Ishikawa (cell line): Measurements from ENCODE around the gene ANKRD27.
A peak's percentile ranks its signal among the peaks of the same experiment; 100 is the strongest.

Source experiments
- CEBPB ChIP-seq: IDR thresholded peaks from 2 replicates; pipeline ENCODE4 v1.6.1; 2012
- CREB1 ChIP-seq: IDR thresholded peaks from 2 replicates; pipeline ENCODE4 v1.6.1; 2012; ENCODE audit warnings: low read depth
- EGR1 ChIP-seq: IDR thresholded peaks from 2 replicates; pipeline ENCODE4 v1.6.1; 2012
- EP300 ChIP-seq: IDR thresholded peaks from 2 replicates; pipeline ENCODE4 v1.6.1; 2012; ENCODE audit warnings: borderline replicate concordance
- FOXM1 ChIP-seq: IDR thresholded peaks from 2 replicates; pipeline ENCODE4 v1.6.1; 2012; ENCODE audit warnings: low read depth, borderline replicate concordance
- NFIC ChIP-seq: IDR thresholded peaks from 2 replicates; pipeline ENCODE4 v1.6.1; 2012
- RAD21 ChIP-seq: IDR thresholded peaks from 2 replicates; pipeline ENCODE4 v1.6.1; 2012; ENCODE audit warnings: low read depth
- TAF1 ChIP-seq: IDR thresholded peaks from 2 replicates; pipeline ENCODE4 v1.6.1; 2012; ENCODE audit warnings: low read depth, mild to moderate bottlenecking
- TCF12 ChIP-seq: IDR thresholded peaks from 2 replicates; pipeline ENCODE4 v1.6.1; 2012; ENCODE audit warnings: low read depth
- TEAD4 ChIP-seq: IDR thresholded peaks from 2 replicates; pipeline ENCODE4 v1.6.1; 2012
- YY1 ChIP-seq: IDR thresholded peaks from 2 replicates; pipeline ENCODE4 v1.6.1; 2012; ENCODE audit warnings: low read depth
- ZBTB7A ChIP-seq: IDR thresholded peaks from 2 replicates; pipeline ENCODE4 v1.6.1; 2012; ENCODE audit warnings: low read depth
- TF ChIP-seq, protein P1 (sequence below): IDR thresholded peaks from 2 replicates; pipeline ENCODE4 v1.6.1; 2012
- TF ChIP-seq, protein P2 (sequence below): IDR thresholded peaks from 2 replicates; pipeline ENCODE4 v1.6.1; 2012
- TF ChIP-seq, protein P3 (sequence below): IDR thresholded peaks from 2 replicates; pipeline ENCODE4 v1.6.1; 2012; ENCODE audit warnings: low read depth, mild to moderate bottlenecking

ANKRD27 gene

DNA sequence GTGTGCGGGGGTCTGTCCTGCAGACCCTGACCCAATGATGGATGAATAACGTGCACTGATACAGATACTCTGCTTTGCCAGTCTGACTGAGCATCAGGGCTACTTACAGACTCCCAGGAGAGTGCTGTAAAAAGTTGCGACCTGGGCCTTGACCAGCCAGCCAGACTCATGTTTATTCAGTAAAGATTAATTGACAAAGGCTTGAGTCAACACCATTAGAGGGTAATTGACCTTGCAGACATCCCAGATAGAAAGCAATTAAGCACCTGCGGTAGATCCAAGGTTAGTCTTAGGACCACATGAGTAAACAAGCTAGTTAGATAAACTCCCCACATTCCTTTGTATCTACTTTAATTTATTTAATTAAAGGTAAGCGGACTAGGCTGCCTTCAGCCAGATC lies 27.0 kb upstream of the ANKRD27 start:
- TF ChIP-seq CREB1 = no peak
- no peak for TF ChIP-seq CEBPB

DNA sequence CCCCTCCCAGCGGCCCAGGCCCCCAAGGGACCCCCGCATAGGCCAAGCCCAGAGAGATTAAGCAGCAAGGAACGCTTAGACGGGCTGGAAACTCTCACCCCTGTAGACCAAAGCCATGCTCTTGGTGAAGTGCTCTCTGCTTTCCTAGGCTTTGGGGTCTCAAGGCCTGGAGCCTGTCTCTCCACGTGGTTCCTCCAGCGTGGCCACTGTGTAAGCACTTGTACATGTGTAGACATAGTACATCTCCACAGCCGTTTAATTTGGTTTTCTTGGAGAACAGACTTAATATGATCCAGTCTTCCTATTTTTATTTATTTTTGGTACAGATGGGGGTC lies 17.7 kb upstream of the ANKRD27 start:
- TF ChIP-seq NFIC = no peak

DNA sequence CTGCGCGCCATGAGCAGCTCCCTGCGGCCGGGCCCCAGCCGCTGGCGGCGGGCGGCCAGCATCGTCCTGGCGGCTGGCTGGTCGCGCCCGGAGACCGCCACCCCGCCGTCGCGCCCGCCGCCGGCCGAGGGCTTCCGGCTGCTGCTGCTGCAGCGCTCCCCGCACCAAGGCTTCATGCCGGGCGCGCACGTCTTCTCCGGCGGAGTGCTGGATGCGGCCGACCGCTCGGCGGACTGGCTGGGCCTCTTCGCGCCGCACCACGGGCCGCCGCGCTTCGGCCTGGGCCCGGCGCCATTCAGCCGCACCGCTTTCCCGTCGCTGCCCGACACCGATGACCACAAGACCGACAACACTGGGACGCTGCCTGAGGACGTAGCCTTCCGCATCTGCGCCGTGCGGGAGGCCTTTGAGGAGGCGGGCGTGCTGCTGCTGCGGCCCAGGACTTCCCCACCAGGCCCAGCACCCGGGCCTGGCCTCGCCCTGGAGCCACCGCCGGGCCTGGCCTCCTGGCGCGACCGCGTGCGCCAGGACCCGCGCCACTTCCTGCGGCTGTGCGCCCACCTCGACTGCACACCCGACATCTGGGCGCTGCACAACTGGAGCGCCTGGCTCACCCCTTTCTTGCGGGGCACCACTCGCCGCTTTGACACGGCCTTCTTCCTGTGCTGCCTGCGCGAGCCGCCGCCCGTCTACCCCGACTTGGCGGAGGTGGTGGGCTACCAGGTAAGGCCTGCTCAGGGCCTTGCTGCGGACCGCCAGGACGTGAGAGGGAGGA lies 17.2 kb upstream of the ANKRD27 start:
- TF ChIP-seq NFIC = no peak
- 0 out of 2 replicates have a peak, but pooled peaks have one; percentile 25 for TF ChIP-seq EGR1
- TF ChIP-seq CREB1 = no peak
- no peak for TF ChIP-seq EP300
- TF ChIP-seq RAD21 = no peak
- no peak for TF ChIP-seq TEAD4
- TF ChIP-seq ZBTB7A = peak; percentile 55
- TF ChIP-seq, protein P1, sequence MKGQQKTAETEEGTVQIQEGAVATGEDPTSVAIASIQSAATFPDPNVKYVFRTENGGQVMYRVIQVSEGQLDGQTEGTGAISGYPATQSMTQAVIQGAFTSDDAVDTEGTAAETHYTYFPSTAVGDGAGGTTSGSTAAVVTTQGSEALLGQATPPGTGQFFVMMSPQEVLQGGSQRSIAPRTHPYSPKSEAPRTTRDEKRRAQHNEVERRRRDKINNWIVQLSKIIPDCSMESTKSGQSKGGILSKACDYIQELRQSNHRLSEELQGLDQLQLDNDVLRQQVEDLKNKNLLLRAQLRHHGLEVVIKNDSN = no peak
- TF ChIP-seq, protein P2, sequence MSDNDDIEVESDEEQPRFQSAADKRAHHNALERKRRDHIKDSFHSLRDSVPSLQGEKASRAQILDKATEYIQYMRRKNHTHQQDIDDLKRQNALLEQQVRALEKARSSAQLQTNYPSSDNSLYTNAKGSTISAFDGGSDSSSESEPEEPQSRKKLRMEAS = peak; percentile 76; the same call in 1 of the 2 replicates
- TF ChIP-seq FOXM1 = no peak
- 0 out of 2 replicates have a peak, but pooled peaks have one; percentile 14 for TF ChIP-seq YY1
- no peak for TF ChIP-seq CEBPB
- no peak; the same call in 1 of the 2 replicates for TF ChIP-seq TAF1
- TF ChIP-seq, protein P3, sequence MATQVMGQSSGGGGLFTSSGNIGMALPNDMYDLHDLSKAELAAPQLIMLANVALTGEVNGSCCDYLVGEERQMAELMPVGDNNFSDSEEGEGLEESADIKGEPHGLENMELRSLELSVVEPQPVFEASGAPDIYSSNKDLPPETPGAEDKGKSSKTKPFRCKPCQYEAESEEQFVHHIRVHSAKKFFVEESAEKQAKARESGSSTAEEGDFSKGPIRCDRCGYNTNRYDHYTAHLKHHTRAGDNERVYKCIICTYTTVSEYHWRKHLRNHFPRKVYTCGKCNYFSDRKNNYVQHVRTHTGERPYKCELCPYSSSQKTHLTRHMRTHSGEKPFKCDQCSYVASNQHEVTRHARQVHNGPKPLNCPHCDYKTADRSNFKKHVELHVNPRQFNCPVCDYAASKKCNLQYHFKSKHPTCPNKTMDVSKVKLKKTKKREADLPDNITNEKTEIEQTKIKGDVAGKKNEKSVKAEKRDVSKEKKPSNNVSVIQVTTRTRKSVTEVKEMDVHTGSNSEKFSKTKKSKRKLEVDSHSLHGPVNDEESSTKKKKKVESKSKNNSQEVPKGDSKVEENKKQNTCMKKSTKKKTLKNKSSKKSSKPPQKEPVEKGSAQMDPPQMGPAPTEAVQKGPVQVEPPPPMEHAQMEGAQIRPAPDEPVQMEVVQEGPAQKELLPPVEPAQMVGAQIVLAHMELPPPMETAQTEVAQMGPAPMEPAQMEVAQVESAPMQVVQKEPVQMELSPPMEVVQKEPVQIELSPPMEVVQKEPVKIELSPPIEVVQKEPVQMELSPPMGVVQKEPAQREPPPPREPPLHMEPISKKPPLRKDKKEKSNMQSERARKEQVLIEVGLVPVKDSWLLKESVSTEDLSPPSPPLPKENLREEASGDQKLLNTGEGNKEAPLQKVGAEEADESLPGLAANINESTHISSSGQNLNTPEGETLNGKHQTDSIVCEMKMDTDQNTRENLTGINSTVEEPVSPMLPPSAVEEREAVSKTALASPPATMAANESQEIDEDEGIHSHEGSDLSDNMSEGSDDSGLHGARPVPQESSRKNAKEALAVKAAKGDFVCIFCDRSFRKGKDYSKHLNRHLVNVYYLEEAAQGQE = no peak
- peak; percentile 20; the same call in 1 of the 2 replicates for TF ChIP-seq TCF12

DNA sequence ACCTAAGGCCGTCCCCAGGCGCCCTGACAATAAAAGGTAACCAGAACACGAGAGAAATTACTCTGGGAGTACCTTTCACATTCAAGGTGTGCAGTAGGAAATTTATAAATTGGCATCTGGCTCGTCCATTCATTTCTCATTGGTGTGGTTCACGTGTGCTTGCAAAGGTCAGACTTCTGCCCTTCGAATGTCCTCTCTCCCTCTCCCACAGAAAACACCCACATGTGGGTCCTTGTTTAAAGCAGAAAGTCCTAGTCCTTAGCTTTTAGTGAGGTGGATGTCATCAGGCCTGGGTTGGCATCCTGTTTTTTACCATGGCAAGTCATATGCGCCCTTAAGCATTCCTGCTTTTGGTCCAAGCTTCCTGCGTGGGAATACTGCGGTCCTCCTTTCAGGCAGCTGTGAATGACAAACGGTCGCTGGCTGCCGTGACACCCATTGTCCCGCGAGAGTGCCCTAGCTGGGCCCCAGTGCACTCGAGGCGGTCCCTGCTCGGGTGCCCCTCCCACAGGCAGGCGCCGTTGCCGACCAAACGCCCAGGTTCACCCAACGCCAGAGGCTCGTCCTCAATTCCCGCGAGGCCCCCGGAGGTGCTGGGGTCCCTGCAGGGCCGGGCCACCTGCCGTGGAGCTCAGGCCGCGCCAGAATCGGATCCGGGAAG lies 16.4 kb upstream of the ANKRD27 start, which contains the start of gene NUDT19:
Gene NUDT19, plus strand, starts transcription at position 531 of the 661 bp plus-strand sequence. CDS start 140 bp downstream, outside the sequence.
- TF ChIP-seq TCF12 (no peak), CREB1 (no peak), TAF1 (peak; percentile 64; the same call in 1 of the 2 replicates), ZBTB7A (peak; percentile 27; the same call in 1 of the 2 replicates), TEAD4 (peak; percentile 27; the same call in 1 of the 2 replicates), FOXM1 (no peak), EP300 (peak; percentile 16; the same call in 1 of the 2 replicates), RAD21 (0 out of 2 replicates have a peak, but pooled peaks have one; percentile 19)
- TF ChIP-seq, protein P2 = peak; percentile 65
- TF ChIP-seq, protein P1 = no peak

DNA sequence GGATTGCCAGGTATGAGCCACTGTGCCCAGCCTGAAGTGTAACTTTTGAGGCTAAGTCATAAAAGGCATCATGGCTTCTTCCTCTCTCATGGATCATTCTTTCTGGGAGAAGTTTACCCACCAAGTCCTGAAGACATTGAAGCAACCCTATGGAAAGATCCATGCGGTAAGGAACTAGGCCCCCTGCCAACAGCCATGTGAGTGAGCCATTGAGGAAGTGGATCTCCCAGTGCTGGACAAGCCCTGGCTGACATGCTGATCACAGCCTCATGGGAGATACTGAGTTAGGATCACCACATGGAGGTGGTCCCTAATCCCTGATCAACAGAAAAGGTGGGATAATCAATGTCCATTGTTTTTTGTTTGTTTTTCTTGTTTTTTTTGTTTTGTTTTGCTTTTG lies 13.3 kb upstream of the ANKRD27 start:
- no peak for TF ChIP-seq TCF12
- TF ChIP-seq RAD21 = no peak
- TF ChIP-seq, protein P2 = no peak
- TF ChIP-seq EGR1 = no peak
- TF ChIP-seq EP300 = no peak
- TF ChIP-seq CEBPB = no peak
- no peak for TF ChIP-seq NFIC
- no peak for TF ChIP-seq TEAD4
- no peak for TF ChIP-seq FOXM1
- TF ChIP-seq, protein P1 = no peak
- TF ChIP-seq YY1 = no peak
- no peak for TF ChIP-seq ZBTB7A
- no peak for TF ChIP-seq TAF1

DNA sequence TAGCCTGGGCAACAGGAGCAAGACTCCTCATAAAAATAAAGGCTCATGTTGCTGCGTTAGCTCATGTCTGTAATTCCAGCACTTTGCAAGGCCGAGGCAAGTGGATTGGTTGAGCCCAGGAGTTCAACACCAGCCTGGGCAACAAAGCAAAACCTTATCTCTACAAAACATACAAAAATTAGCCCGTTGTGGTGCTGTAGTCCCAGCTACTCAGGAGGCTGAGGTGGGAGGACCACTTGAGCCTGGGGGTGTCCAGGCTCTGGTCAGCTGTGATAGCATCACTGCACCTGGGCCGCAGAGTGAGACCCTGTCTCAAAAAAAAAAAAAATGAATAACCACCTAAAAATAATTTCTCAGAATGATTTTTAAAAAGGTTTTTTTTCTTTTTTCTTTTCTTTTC lies 12.7 kb upstream of the ANKRD27 start:
- TF ChIP-seq TAF1 (no peak), CEBPB (no peak), ZBTB7A (no peak), TCF12 (no peak), FOXM1 (no peak), CREB1 (no peak), YY1 (no peak), RAD21 (no peak), TEAD4 (no peak), EGR1 (no peak), NFIC (no peak), EP300 (no peak)
- TF ChIP-seq, protein P2 = no peak
- TF ChIP-seq, protein P3 = no peak
- TF ChIP-seq, protein P1 = no peak
